ENCODE data around the gene HGF. TPM values are rescaled to one million over a fixed set of nuclear protein-coding genes. Genes with fewer than 3 reads are reported as not detected.

HGF gene
- total and polyA plus RNA-seq, 3 experiments from 2014 or later, result not detected

DNA sequence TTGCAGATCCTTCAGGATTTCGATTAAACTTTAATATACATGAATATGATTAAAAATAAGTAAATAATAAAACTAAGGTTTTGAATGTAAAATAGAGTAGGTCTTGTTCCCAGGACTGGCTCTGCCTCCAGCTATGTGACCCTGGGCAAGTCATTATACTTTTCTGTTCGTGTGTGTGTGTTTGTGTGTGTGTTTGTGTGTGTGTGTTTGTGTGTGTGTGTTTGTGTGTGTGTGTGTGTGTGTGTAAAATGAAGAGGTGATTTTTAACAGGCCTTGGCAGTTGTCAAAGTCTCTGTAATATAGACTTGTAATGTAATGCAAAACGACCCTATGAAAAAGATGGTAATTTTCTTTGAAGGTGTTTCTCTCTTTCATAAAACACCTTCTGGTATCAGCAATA is 79.2 kb downstream of the HGF start:
- no peak overlapping the region for H3K4me3 Mint-ChIP-seq

DNA sequence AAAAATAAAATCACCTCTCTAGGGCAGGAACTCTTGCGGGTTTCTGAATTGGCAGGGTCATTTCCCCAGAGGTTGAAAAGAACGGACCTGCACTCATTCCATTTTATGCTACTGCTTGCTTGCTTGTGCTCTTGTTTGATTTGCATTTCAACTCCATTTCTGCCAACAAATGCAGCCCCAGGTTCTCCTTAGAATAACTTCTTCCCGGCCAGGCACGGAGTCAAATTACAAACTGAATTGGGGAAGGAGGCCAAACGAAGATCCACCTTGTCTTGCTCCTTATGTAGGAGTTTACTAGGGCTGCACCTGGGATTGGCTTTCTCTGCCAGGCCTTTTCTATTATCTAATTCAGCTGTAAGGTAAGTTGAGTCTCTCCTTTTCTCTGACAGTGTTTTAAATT is 79.6 kb downstream of the HGF start:
- POLR2A ChIA-PET, result no interaction called here
- no peak overlapping the region for H3K27ac ChIP-seq (ENCODE audit: low read depth, low read length)
- Mint-ChIP-seq H3K4me3 (no peak overlapping the region), H3K27ac (no peak overlapping the region), H3K27me3 (peaks cover 0 to 2% of the 10 kb centered on the region in 2 donors), H3K4me1 (no peaks in the 10 kb centered on the region), H3K36me3 (no peaks in the 10 kb centered on the region), H3K9me3 (peaks cover 6 to 28% (median 9%) of the 10 kb centered on the region in 5 donors)
- DNase-seq, result no peak
- no peaks in the 10 kb centered on the region for H3K27me3 ChIP-seq (ENCODE audit: insufficient read depth, low read length, poor library complexity, severe bottlenecking)
- no peaks in the 10 kb centered on the region for H3K4me1 ChIP-seq (ENCODE audit: insufficient read depth, low read length)
- no peaks in the 10 kb centered on the region for H3K36me3 ChIP-seq (ENCODE audit: insufficient read depth, low read length)
- no peak overlapping the region for H3K4me3 ChIP-seq (ENCODE audit: low read length)
- CTCF ChIA-PET, result no interaction called here
- H3K9me3 ChIP-seq (ENCODE audit: low read length), result no peaks in the 10 kb centered on the region

More for the DNA sequence above, 79.2 kb downstream of the HGF start:
- Mint-ChIP-seq H3K27me3 (peaks cover 0 to 2% of the 10 kb centered on the region in 2 donors), H3K36me3 (no peaks in the 10 kb centered on the region), H3K27ac (no peak overlapping the region), H3K4me1 (no peaks in the 10 kb centered on the region), H3K9me3 (peaks cover 5 to 27% (median 8%) of the 10 kb centered on the region in 5 donors)
- ChIA-PET CTCF (no interaction called here), POLR2A (no interaction called here)
- H3K27ac ChIP-seq (ENCODE audit: low read depth, low read length), result no peak overlapping the region
- H3K9me3 ChIP-seq (ENCODE audit: low read length), result no peaks in the 10 kb centered on the region
- H3K27me3 ChIP-seq (ENCODE audit: insufficient read depth, low read length, poor library complexity, severe bottlenecking), result no peaks in the 10 kb centered on the region
- H3K4me3 ChIP-seq (ENCODE audit: low read length), result no peak overlapping the region
- no peak for DNase-seq
- H3K4me1 ChIP-seq (ENCODE audit: insufficient read depth, low read length), result no peaks in the 10 kb centered on the region
- no peaks in the 10 kb centered on the region for H3K36me3 ChIP-seq (ENCODE audit: insufficient read depth, low read length)

DNA sequence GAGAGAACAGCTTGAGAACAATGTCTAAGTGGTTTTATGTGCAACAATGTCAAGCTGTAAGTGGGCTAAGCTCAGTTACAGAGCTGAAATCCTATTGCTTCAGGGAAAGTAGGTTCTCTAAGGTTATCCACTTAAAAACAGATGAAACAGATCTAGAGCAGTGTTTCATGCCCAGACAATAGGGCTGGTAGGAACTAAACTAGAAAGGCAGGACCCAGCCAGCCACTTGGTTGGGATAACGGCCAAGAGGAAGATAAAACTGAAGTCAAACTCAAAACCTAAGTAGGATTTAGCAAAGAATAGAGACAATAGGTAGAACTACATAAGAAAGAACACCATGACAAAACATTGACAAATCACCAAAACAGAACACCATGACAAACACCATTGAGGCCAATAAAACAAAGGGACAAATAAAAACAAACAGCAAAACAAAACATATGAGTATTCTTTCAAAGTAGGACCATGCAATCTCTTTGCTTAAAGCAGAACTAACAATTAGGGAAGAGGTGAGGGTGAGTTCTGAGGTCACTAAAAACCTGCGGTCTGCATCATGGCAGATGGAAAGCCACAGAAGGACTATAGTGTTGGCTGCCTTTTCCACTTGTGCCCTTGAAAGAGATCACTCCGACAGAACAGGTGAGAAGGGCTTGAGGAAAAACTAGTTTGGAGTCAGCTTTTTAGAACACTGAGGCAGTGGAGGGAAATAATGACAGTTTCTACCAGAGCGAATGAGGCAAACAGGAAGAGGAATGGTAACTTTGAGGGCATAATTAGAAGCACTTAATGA is 81.0 kb downstream of the HGF start:
- Histone ChIP-seq H3K4me3 (ENCODE audit: low read length) (no peak overlapping the region), H3K36me3 (ENCODE audit: insufficient read depth, low read length) (no peaks in the 10 kb centered on the region), H3K27ac (ENCODE audit: low read depth, low read length) (no peak overlapping the region), H3K27me3 (ENCODE audit: insufficient read depth, low read length, poor library complexity, severe bottlenecking) (no peaks in the 10 kb centered on the region), H3K9me3 (ENCODE audit: low read length) (no peaks in the 10 kb centered on the region), H3K4me1 (ENCODE audit: insufficient read depth, low read length) (no peaks in the 10 kb centered on the region)
- CTCF ChIA-PET, result no interaction called here
- no peak overlapping the region for H3K27ac Mint-ChIP-seq
- peaks cover 8 to 29% (median 11%) of the 10 kb centered on the region in 5 donors for H3K9me3 Mint-ChIP-seq
- H3K27me3 Mint-ChIP-seq, result peaks cover 0 to 2% of the 10 kb centered on the region in 2 donors
- POLR2A ChIA-PET, result no interaction called here
- H3K4me1 Mint-ChIP-seq, result no peaks in the 10 kb centered on the region
- no peaks in the 10 kb centered on the region for H3K36me3 Mint-ChIP-seq
- no peak overlapping the region for H3K4me3 Mint-ChIP-seq
- DNase-seq, result no peak

DNA sequence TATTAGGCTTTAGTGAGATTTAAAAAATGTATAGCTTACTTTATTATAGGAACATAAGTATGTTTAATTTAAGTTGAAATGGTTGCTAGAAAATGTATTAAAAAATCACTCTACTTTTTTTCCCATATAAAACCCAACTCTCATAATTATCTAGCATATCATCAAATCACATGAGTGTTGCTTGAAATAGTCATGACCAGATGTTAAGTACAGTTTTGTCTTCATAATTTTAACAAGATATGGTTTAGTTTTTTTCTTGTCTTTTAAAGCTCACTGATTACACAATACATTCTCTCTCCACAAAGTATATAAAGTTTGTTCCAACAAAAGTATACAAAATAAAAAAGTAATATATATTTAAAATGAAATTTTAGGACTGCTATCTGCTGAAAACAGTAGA is 82.8 kb downstream of the HGF start:
- H3K4me3 Mint-ChIP-seq, result no peak overlapping the region
- H3K27me3 Mint-ChIP-seq, result peaks cover 0 to 2% of the 10 kb centered on the region in 2 donors
- no peak for DNase-seq
- H3K9me3 ChIP-seq (ENCODE audit: low read length), result no peaks in the 10 kb centered on the region
- H3K4me3 ChIP-seq (ENCODE audit: low read length), result no peak overlapping the region
- H3K27ac Mint-ChIP-seq, result no peak overlapping the region
- no peaks in the 10 kb centered on the region for H3K36me3 ChIP-seq (ENCODE audit: insufficient read depth, low read length)
- no peak overlapping the region for H3K27ac ChIP-seq (ENCODE audit: low read depth, low read length)
- H3K4me1 ChIP-seq (ENCODE audit: insufficient read depth, low read length), result no peaks in the 10 kb centered on the region
- ChIA-PET POLR2A (no interaction called here), CTCF (no interaction called here)
- H3K9me3 Mint-ChIP-seq, result peaks cover 8 to 37% (median 11%) of the 10 kb centered on the region in 5 donors
- no peaks in the 10 kb centered on the region for H3K36me3 Mint-ChIP-seq
- H3K4me1 Mint-ChIP-seq, result no peaks in the 10 kb centered on the region
- H3K27me3 ChIP-seq (ENCODE audit: insufficient read depth, low read length, poor library complexity, severe bottlenecking), result no peaks in the 10 kb centered on the region

DNA sequence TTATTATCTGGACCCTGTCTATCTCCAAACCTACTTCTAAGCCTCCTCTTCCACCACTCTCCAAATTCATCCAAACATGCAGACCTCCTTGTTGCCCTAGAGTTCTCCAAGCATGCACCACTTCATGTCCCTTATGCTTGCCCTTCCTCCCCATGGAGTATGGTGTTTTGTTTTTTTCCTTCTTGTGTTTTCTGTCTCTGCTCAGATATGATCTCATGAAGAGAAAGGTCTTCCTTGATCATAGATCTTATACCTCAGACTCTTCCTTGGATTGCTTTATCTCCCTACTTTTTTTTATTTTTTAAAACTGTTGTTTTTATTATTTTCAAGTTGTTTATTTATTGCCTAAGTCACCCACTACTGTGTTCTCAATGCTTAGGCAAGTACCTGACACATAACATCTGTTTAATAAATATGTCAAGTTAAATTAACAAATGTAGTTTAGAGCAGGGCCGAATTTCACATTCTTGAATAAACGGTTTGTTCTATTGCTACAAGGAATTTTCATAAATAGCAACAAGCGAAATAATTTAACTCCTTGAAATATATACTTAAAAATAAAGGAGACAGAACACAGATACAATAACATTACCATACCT is 84.5 kb downstream of the HGF start:
- Histone ChIP-seq H3K36me3 (ENCODE audit: insufficient read depth, low read length) (no peaks in the 10 kb centered on the region), H3K27me3 (ENCODE audit: insufficient read depth, low read length, poor library complexity, severe bottlenecking) (no peaks in the 10 kb centered on the region), H3K4me1 (ENCODE audit: insufficient read depth, low read length) (no peaks in the 10 kb centered on the region), H3K9me3 (ENCODE audit: low read length) (no peaks in the 10 kb centered on the region), H3K27ac (ENCODE audit: low read depth, low read length) (no peak overlapping the region), H3K4me3 (ENCODE audit: low read length) (no peak overlapping the region)
- POLR2A ChIA-PET, result no interaction called here
- H3K9me3 Mint-ChIP-seq, result peaks cover 7 to 34% (median 8%) of the 10 kb centered on the region in 5 donors
- DNase-seq, result no peak
- CTCF ChIA-PET, result no interaction called here
- no peak overlapping the region for H3K27ac Mint-ChIP-seq
- peaks cover 0 to 2% of the 10 kb centered on the region in 2 donors for H3K27me3 Mint-ChIP-seq
- H3K36me3 Mint-ChIP-seq, result no peaks in the 10 kb centered on the region
- H3K4me1 Mint-ChIP-seq, result no peaks in the 10 kb centered on the region
- no peak overlapping the region for H3K4me3 Mint-ChIP-seq

DNA sequence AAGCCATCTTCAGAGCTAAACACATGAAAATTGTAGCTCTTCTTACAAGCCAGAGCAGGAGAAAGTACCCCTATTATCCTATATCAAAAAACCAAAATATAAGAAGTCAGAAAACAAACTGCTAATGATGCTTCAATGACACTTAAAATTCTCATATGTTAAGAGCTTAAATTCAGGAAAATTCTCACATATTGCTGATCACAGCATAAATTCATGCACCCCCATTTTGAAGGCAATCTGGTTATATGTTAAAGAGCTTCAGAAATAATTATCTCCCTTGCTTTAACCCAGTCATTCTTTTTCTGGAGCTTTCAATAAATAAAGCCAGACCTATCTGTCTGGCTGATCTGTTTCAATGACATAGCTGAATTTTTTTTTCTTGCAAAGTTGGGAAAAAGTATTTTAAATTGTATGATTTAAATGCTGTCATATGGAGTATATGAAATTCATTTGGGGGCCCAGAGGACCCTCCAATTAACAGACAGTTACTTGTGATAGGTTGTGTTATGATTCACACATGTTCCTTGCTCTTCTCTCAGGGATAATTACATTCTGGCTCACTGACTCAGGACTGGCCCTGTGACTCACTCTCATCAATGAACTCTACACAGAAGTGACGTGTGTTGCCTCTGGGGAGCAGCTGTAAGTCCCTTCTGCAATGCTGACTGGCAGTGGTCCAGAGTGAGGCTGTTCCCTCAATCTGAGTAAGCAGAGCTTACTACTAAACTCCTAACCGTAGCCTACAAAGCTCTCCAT is 85.2 kb downstream of the HGF start:
- Histone ChIP-seq H3K4me1 (ENCODE audit: insufficient read depth, low read length) (no peaks in the 10 kb centered on the region), H3K9me3 (ENCODE audit: low read length) (no peaks in the 10 kb centered on the region), H3K36me3 (ENCODE audit: insufficient read depth, low read length) (no peaks in the 10 kb centered on the region), H3K4me3 (ENCODE audit: low read length) (no peak overlapping the region), H3K27ac (ENCODE audit: low read depth, low read length) (no peak overlapping the region), H3K27me3 (ENCODE audit: insufficient read depth, low read length, poor library complexity, severe bottlenecking) (no peaks in the 10 kb centered on the region)
- H3K27me3 Mint-ChIP-seq, result peaks cover 0 to 2% of the 10 kb centered on the region in 2 donors
- DNase-seq, result no peak
- ChIA-PET CTCF (no interaction called here), POLR2A (no interaction called here)
- H3K4me3 Mint-ChIP-seq, result no peak overlapping the region
- H3K4me1 Mint-ChIP-seq, result no peaks in the 10 kb centered on the region
- H3K9me3 Mint-ChIP-seq, result peaks cover 7 to 34% (median 10%) of the 10 kb centered on the region in 5 donors
- no peak overlapping the region for H3K27ac Mint-ChIP-seq
- no peaks in the 10 kb centered on the region for H3K36me3 Mint-ChIP-seq

DNA sequence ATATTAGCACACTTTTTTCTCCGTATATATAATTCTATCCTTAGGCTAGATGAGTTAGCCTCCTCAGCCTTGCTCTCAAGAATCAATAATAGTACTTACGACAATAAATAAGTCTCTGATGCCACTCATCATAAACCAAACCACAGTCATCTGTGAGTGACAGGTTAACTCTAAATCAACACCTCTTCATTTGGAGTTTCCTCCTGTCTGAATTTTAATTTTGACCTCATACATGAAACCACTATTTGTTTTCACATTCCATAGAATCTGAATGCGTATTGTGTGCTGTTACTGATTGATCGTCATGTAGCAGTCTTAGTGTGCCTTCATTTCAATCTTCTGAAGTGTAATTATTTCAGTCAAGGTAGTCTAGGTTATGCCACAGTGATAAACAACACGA is 85.8 kb downstream of the HGF start:
- Mint-ChIP-seq H3K4me1 (no peaks in the 10 kb centered on the region), H3K4me3 (no peak overlapping the region), H3K36me3 (no peaks in the 10 kb centered on the region), H3K27ac (no peak overlapping the region), H3K9me3 (peaks cover 5 to 32% (median 9%) of the 10 kb centered on the region in 5 donors), H3K27me3 (peaks cover 0 to 2% of the 10 kb centered on the region in 2 donors)
- no peaks in the 10 kb centered on the region for H3K27me3 ChIP-seq (ENCODE audit: insufficient read depth, low read length, poor library complexity, severe bottlenecking)
- DNase-seq, result no peak
- no peaks in the 10 kb centered on the region for H3K9me3 ChIP-seq (ENCODE audit: low read length)
- H3K36me3 ChIP-seq (ENCODE audit: insufficient read depth, low read length), result no peaks in the 10 kb centered on the region
- ChIA-PET POLR2A (no interaction called here), CTCF (no interaction called here)
- no peak overlapping the region for H3K27ac ChIP-seq (ENCODE audit: low read depth, low read length)
- no peaks in the 10 kb centered on the region for H3K4me1 ChIP-seq (ENCODE audit: insufficient read depth, low read length)
- H3K4me3 ChIP-seq (ENCODE audit: low read length), result no peak overlapping the region

DNA sequence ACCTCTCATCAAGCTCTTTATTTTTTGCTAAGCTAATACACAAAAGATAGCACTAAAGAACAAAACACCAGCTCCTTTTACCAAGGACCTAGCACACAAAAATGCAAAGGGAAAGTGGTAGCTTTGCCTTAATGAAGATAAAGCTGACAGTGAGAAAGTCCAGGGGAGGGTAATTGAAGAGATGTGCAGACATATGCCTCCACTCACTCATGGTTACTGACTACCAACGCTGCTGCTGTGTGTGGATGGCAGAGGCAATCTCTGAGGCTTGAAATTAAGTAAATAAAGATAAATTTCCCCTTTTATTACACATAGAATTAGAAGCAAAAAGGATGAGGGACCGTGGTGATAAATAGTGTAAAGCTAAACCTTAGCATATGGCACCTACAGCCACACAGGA is 87.0 kb downstream of the HGF start:
- Mint-ChIP-seq H3K27ac (no peak overlapping the region), H3K27me3 (no peaks in the 10 kb centered on the region), H3K4me1 (no peaks in the 10 kb centered on the region), H3K4me3 (no peak overlapping the region), H3K36me3 (no peaks in the 10 kb centered on the region), H3K9me3 (peaks cover 2 to 36% (median 7%) of the 10 kb centered on the region in 5 donors)
- H3K4me3 ChIP-seq (ENCODE audit: low read length), result no peak overlapping the region
- no peak for DNase-seq
- no peaks in the 10 kb centered on the region for H3K4me1 ChIP-seq (ENCODE audit: insufficient read depth, low read length)
- H3K27me3 ChIP-seq (ENCODE audit: insufficient read depth, low read length, poor library complexity, severe bottlenecking), result no peaks in the 10 kb centered on the region
- no peaks in the 10 kb centered on the region for H3K36me3 ChIP-seq (ENCODE audit: insufficient read depth, low read length)
- H3K9me3 ChIP-seq (ENCODE audit: low read length), result no peaks in the 10 kb centered on the region
- no peak overlapping the region for H3K27ac ChIP-seq (ENCODE audit: low read depth, low read length)
- ChIA-PET POLR2A (no interaction called here), CTCF (no interaction called here)

Data from CD8-positive, alpha-beta memory T cell (primary cell).